A673 (cell line): ENCODE measurements around the gene ITGBL1.

Experiments used
- EZH2 ChIP-seq: fragments of 200-600 bp; sonication (generic); IDR thresholded peaks from 2 replicates; pipeline ENCODE4 v1.6.1; 2017; ENCODE audit warnings: borderline replicate concordance, low read depth, mild to moderate bottlenecking, mixed read lengths, antibody characterized with exemption, low read length; ENCODE audit not compliant: poor library complexity, severe bottlenecking
- TF ChIP-seq, protein P1 (sequence below): fragments of 300-800, 200-600 bp; sonication (generic); conservative IDR thresholded peaks from 2 replicates; pipeline ENCODE4 v1.5.1; 2017; ENCODE audit warnings: low read depth, mild to moderate bottlenecking, antibody characterized with exemption, low read length, moderate library complexity, mixed read lengths

DNA sequence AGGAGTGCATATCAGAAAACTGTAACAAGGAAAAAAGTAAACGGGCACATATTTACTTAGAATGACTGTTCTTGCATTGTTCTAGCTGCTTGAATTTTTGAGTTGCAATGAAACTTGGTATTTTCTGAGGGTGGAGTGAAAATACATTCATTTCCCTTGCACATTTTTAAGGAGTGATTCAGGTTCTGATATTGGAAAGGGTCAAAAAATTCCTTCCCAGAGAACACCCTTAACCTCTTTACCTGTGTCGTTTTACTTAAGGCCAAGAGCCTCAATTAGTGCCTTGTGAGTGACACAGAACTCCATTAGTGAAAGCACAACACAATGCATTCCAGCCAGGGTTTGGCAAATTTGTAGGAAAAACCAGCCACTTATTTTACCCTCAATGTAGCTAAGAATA is 2.3 kb downstream of the ITGBL1 start:
- TF ChIP-seq, protein P1, sequence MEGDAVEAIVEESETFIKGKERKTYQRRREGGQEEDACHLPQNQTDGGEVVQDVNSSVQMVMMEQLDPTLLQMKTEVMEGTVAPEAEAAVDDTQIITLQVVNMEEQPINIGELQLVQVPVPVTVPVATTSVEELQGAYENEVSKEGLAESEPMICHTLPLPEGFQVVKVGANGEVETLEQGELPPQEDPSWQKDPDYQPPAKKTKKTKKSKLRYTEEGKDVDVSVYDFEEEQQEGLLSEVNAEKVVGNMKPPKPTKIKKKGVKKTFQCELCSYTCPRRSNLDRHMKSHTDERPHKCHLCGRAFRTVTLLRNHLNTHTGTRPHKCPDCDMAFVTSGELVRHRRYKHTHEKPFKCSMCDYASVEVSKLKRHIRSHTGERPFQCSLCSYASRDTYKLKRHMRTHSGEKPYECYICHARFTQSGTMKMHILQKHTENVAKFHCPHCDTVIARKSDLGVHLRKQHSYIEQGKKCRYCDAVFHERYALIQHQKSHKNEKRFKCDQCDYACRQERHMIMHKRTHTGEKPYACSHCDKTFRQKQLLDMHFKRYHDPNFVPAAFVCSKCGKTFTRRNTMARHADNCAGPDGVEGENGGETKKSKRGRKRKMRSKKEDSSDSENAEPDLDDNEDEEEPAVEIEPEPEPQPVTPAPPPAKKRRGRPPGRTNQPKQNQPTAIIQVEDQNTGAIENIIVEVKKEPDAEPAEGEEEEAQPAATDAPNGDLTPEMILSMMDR = no peak
- no peak for TF ChIP-seq EZH2
